Measurements from ENCODE around the gene ZNF232. TPM values are rescaled to one million over a fixed set of nuclear protein-coding genes. Genes with fewer than 3 reads are reported as not detected.
A peak's percentile ranks its signal among the peaks of the same experiment; 100 is the strongest.
"Not testable (repeated sequence)": the region's sequence is repeated elsewhere in the genome, so short reads cannot be mapped to it uniquely, and the experiment has no call there.

ZNF232 gene
- total RNA-seq, 1 donor from 2014 or later: 44.5 TPM

DNA sequence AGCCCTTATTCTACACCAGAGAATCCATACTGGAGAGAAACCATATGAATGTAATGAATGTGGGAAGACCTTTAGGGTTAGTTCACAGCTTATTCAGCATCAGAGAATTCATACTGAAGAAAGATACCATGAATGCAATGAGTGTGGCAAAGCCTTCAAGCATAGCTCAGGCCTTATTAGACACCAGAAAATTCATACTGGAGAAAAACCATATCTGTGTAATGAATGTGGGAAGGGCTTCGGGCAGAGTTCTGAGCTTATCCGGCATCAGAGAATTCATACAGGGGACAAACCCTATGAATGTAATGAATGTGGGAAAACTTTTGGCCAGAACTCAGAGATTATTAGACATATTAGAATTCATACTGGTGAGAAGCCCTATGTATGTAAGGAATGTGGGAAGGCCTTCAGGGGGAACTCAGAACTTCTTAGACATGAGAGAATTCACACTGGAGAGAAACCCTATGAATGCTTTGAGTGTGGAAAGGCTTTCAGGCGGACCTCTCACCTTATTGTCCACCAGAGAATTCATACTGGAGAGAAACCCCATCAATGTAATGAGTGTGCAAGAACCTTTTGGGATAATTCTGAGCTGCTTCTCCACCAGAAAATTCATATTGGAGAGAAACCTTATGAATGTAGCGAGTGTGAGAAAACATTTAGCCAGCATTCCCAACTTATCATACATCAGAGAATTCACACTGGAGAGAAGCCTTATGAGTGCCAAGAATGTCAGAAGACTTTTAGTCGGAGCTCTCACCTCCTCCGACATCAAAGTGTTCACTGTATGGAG is 19.3 kb downstream of the ZNF232 start:
- Mint-ChIP-seq H3K4me1 (ENCODE audit: low read depth, unreplicated experiment) (no peaks in the 10 kb centered on the region), H3K27ac (ENCODE audit: unreplicated experiment) (no peak overlapping the region), H3K4me3 (ENCODE audit: unreplicated experiment) (no peak overlapping the region), H3K9me3 (ENCODE audit: unreplicated experiment) (peaks cover 45% of the 10 kb centered on the region), H3K27me3 (ENCODE audit: unreplicated experiment) (peaks cover 8% of the 10 kb centered on the region), H3K36me3 (ENCODE audit: unreplicated experiment) (peaks cover 66% of the 10 kb centered on the region)
- no peak for DNase-seq
- no peak for TF ChIP-seq CTCF (IDR thresholded peaks at IDR 0.05; ENCODE audit: partially characterized antibody, unreplicated experiment)

DNA sequence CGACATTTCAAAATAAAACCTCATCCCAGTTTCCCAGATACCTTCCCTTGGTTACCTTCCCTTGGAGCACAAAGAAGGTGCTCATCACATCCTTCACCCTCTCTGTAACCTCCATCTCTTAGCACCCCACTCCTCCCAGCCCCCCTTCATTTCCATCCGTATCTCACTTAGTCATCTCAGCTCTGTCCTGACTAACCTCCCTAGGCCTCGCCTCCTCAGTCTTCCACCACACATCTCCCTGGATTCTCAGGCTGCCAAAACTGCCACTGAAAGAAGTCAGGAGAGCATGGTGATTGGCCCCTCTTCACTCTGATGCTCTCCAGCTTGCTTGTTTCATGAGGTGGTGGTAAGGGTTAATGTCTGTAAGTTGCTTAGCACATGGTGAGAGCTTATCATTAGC is 31.1 kb downstream of the ZNF232 start:
- no peak overlapping the region for H3K4me3 Mint-ChIP-seq (ENCODE audit: unreplicated experiment)

DNA sequence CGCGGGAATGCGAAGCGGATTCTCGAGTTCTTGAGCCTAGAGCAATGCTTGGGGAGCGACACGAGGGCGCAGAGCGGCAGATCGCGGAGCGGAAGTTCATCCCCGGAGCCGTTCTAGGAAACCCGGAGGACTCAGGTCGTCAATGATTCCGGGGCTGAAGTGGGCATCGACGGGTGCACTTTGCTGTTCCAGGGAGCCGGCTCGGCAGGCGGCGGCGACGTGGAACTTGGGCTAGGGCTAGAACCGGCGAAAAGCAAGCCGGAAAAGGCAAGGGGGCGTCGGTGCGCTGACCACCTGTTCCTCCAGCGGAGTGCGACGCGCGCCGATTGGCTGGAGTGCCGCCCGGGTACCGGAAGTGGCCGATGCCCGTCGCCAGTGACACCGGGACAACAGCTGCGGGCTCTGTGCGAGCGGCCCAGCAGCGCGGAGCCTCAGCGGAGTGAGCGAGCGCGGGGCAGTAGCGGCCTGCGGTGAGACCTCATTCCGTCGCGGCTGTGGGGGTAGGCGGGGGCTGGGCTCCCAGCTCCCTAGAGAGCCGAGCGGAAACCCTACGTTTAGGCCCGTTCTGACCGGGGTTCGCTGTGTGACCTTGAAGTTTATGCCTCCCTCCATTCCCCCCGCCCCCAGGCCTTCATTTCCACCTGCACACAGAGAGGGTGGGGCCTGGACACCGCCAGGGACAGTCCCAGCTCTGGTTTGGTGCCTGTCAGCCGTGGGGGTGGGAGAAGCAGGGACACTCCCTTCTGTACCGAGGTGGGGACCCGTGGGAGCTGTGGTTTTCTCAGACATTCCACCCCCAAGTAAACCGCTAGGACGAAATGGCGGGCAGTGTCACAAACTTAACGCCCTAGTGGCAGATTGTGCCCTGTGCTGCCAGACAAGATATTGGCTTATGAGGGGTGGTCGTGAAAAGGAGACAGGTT is 33.3 kb downstream of the ZNF232 start, which contains the start of gene ZFP3:
Gene ZFP3, plus strand, starts transcription at position 362 of the 923 bp plus-strand sequence. CDS start 13,038 bp downstream, outside the sequence.
- Mint-ChIP-seq H3K9me3 (ENCODE audit: unreplicated experiment) (peaks cover 4% of the 10 kb centered on the region), H3K4me1 (ENCODE audit: low read depth, unreplicated experiment) (peaks cover 2% of the 10 kb centered on the region), H3K27ac (ENCODE audit: unreplicated experiment) (peak within 1 kb of the TSS; percentile 69), H3K36me3 (ENCODE audit: unreplicated experiment) (peaks cover 20% of the 10 kb centered on the region), H3K27me3 (ENCODE audit: unreplicated experiment) (peaks cover 5% of the 10 kb centered on the region), H3K4me3 (ENCODE audit: unreplicated experiment) (peak within 1 kb of the TSS; percentile 91)
- TF ChIP-seq CTCF (IDR thresholded peaks at IDR 0.05; ENCODE audit: partially characterized antibody, unreplicated experiment): peak; percentile 13
- DNase-seq: peak; percentile 84

More for the DNA sequence above, 31.1 kb downstream of the ZNF232 start:
- Mint-ChIP-seq H3K4me1 (ENCODE audit: low read depth, unreplicated experiment) (peaks cover 2% of the 10 kb centered on the region), H3K36me3 (ENCODE audit: unreplicated experiment) (peaks cover 29% of the 10 kb centered on the region), H3K9me3 (ENCODE audit: unreplicated experiment) (peaks cover 11% of the 10 kb centered on the region), H3K27ac (ENCODE audit: unreplicated experiment) (no peak overlapping the region), H3K27me3 (ENCODE audit: unreplicated experiment) (peaks cover 5% of the 10 kb centered on the region)
- DNase-seq: no peak
- TF ChIP-seq CTCF (IDR thresholded peaks at IDR 0.05; ENCODE audit: partially characterized antibody, unreplicated experiment): no peak

GRCh38 chr17:5077781-5078105 is 33.9 kb downstream of the ZNF232 start:
- H3K27ac Mint-ChIP-seq (ENCODE audit: unreplicated experiment): peak overlapping the region; percentile 69

GRCh38 chr17:5077275-5077674 is 34.4 kb downstream of the ZNF232 start:
- Mint-ChIP-seq H3K4me3 (ENCODE audit: unreplicated experiment) (peak overlapping the region; percentile 91), H3K36me3 (ENCODE audit: unreplicated experiment) (peaks cover 15% of the 10 kb centered on the region), H3K27ac (ENCODE audit: unreplicated experiment) (peak overlapping the region; percentile 55)
- H3K27me3 Mint-ChIP-seq (ENCODE audit: unreplicated experiment); DNase-seq; H3K9me3 Mint-ChIP-seq (ENCODE audit: unreplicated experiment); H3K4me1 Mint-ChIP-seq (ENCODE audit: low read depth, unreplicated experiment): not testable (repeated sequence)

More at GRCh38 chr17:5077781-5078105, 33.9 kb downstream of the ZNF232 start:
- peaks cover 17% of the 10 kb centered on the region for H3K36me3 Mint-ChIP-seq (ENCODE audit: unreplicated experiment)
- peaks cover 4% of the 10 kb centered on the region for H3K9me3 Mint-ChIP-seq (ENCODE audit: unreplicated experiment)
- no peak for DNase-seq
- H3K4me1 Mint-ChIP-seq (ENCODE audit: low read depth, unreplicated experiment): peaks cover 2% of the 10 kb centered on the region
- H3K4me3 Mint-ChIP-seq (ENCODE audit: unreplicated experiment): peak overlapping the region; percentile 91
- H3K27me3 Mint-ChIP-seq (ENCODE audit: unreplicated experiment): peaks cover 5% of the 10 kb centered on the region
- TF ChIP-seq CTCF (IDR thresholded peaks at IDR 0.05; ENCODE audit: partially characterized antibody, unreplicated experiment): no peak

DNA sequence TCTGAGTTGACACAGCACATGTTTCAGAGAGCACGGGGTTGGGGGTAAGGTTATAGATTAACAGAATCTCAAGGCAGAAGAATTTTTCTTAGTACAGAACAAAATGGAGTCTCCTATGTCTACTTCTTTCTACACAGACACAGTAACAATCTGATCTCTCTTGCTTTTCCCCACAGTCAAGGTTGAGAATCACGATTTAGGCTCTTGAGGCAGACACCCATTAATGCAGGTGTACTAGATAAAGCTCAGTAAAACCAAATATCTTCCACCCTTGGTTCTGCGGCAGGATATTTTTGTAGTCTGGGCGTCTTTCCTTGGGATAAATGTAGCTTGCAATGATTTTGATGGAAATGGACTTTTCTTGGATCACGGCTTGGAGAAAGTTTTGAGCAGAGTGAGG is 36.2 kb downstream of the ZNF232 start:
- H3K9me3 Mint-ChIP-seq (ENCODE audit: unreplicated experiment); H3K4me1 Mint-ChIP-seq (ENCODE audit: low read depth, unreplicated experiment); H3K27ac Mint-ChIP-seq (ENCODE audit: unreplicated experiment); H3K27me3 Mint-ChIP-seq (ENCODE audit: unreplicated experiment); DNase-seq; H3K4me3 Mint-ChIP-seq (ENCODE audit: unreplicated experiment): not testable (repeated sequence)
- peaks cover 11% of the 10 kb centered on the region for H3K36me3 Mint-ChIP-seq (ENCODE audit: unreplicated experiment)
